GM18507 (cell line): Measurements from ENCODE around the gene CNTRL.

Experiments
- DNase-seq: peaks from one replicate; pipeline ENCODE4 v3.0.0; 2011; ENCODE audit warnings: low read depth; ENCODE audit not compliant: insufficient read length; ENCODE audit errors: extremely low spot score
- FAIRE-seq: peaks from 2 replicates; lab custom pipeline; 2011; peaks lifted over from hg19 to GRCh38; lab: Jason Lieb, UNC

The CNTRL gene

GRCh38 chr9:121218357-121219027, 143.7 kb downstream of the CNTRL start:
- no peak for FAIRE-seq

GRCh38 chr9:121219530-121219929, 144.8 kb downstream of the CNTRL start:
- no peak for FAIRE-seq
- no peak for DNase-seq

More at GRCh38 chr9:121218357-121219027, 143.7 kb downstream of the CNTRL start:
- DNase-seq, result no peak

GRCh38 chr9:121220996-121221663, 146.4 kb downstream of the CNTRL start:
- FAIRE-seq, result no peak
- DNase-seq, result no peak

- no peak for FAIRE-seq
- no peak for DNase-seq
Measured at GRCh38 chr9:121221664-121222055, 146.9 kb downstream of the CNTRL start.

- FAIRE-seq (peak; percentile 39), DNase-seq (no peak)
Measured at GRCh38 chr9:121222524-121223171, 147.9 kb downstream of the CNTRL start.

- DNase-seq (no peak), FAIRE-seq (no peak)
Measured at GRCh38 chr9:121225240-121225639, 150.5 kb downstream of the CNTRL start.

- DNase-seq (no peak), FAIRE-seq (no peak)
Measured at GRCh38 chr9:121226175-121226574, 151.4 kb downstream of the CNTRL start.
